Measurements from ENCODE around the gene F2R.

The F2R gene

DNA sequence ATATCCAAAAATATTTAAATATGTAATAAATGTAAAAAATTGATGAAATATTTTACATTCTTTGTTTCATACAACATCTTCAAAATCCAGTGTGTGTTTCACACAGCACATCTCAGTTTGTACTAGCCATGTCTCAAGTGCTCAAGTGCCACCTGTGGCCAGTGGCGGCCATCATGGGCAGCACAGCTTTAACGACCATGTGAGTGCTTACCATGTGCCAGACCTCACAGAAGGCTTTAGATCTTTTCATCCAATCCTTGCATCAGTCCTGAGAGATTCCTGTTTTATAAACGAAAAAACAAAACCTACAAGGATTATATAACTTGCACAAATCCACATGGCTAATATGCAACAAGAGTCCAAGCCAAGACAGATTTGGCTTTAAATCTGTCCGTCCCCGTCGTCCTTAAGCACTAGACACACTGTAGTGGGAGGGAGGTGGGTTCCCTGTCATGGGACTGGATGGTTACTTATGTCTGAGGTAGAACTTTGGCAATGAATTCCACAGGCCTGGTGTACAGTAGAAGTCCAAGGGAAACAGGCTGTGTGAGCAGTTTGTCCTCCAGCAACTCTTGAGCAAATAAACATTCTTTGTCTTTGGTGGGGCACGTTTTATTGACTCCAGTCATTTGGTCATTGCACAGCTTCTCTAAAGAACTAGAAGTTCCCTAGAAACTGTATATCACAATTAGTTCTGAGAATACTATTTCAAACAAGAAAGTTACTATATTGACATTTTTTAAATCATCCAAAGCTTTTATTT lies 25.0 kb upstream of the F2R start:
- DNase-seq (ENCODE audit: low spot score), result no peak
- Histone ChIP-seq H3K18ac (ENCODE audit: low read length) (peak overlapping the region; percentile 35), H2BK5ac (ENCODE audit: low read length) (no peak overlapping the region), H3K4ac (ENCODE audit: low read length) (no peak overlapping the region), H3K4me3 (ENCODE audit: low read length in 2 of 2) (no peak overlapping the region), H2BK15ac (ENCODE audit: low read length) (no peak overlapping the region), H3K9me3 (replicated peaks in 1 of 2; ENCODE audit: control insufficient read depth in 2 of 2, insufficient read depth in 1 of 2, low read depth in 1 of 2, low read length in 2 of 2) (no peaks in the 10 kb centered on the region), H3K9ac (ENCODE audit: low read depth, low read length, poor library complexity) (no peak overlapping the region), H3K14ac (ENCODE audit: low read length) (no peak overlapping the region), H2BK120ac (ENCODE audit: low read depth, low read length) (no peak overlapping the region), H3K4me1 (ENCODE audit: control insufficient read depth in 2 of 2, insufficient read depth in 1 of 2, low read depth in 1 of 2, low read length in 2 of 2) (peaks cover 2 to 5% of the 10 kb centered on the region in 2 donors), H4K8ac (ENCODE audit: low read depth, low read length) (no peak overlapping the region), H3K27me3 (ENCODE audit: control insufficient read depth in 3 of 3, insufficient read depth in 3 of 3, low read depth in 1 of 3, low read length in 3 of 3) (no peaks in the 10 kb centered on the region), H2AFZ (ENCODE audit: low read length) (no peak overlapping the region), H3K27ac (replicated peaks; ENCODE audit: low read length) (no peak overlapping the region), H2BK12ac (ENCODE audit: low read length) (no peak overlapping the region), H3K36me3 (replicated peaks in 1 of 2; ENCODE audit: control insufficient read depth in 2 of 2, insufficient read depth in 2 of 2, low read length in 2 of 2) (peaks cover 0 to 44% of the 10 kb centered on the region in 2 donors), H4K91ac (ENCODE audit: low read depth, low read length, poor library complexity) (no peak overlapping the region), H3K4me2 (ENCODE audit: insufficient read depth, low read length, poor library complexity, severe bottlenecking) (no peak overlapping the region), H2AK5ac (ENCODE audit: low read depth, low read length) (no peak overlapping the region), H3K23ac (ENCODE audit: low read depth, low read length, poor library complexity) (no peak overlapping the region), H3K79me1 (ENCODE audit: low read depth, low read length) (no peaks in the 10 kb centered on the region)
- WGBS, 2 donors (ENCODE audit: extremely low coverage in 2 of 2, insufficient read length in 2 of 2, insufficient replicate concordance in 1 of 2), result no CpG with 5 or more reads among the region's 7 CpGs

DNA sequence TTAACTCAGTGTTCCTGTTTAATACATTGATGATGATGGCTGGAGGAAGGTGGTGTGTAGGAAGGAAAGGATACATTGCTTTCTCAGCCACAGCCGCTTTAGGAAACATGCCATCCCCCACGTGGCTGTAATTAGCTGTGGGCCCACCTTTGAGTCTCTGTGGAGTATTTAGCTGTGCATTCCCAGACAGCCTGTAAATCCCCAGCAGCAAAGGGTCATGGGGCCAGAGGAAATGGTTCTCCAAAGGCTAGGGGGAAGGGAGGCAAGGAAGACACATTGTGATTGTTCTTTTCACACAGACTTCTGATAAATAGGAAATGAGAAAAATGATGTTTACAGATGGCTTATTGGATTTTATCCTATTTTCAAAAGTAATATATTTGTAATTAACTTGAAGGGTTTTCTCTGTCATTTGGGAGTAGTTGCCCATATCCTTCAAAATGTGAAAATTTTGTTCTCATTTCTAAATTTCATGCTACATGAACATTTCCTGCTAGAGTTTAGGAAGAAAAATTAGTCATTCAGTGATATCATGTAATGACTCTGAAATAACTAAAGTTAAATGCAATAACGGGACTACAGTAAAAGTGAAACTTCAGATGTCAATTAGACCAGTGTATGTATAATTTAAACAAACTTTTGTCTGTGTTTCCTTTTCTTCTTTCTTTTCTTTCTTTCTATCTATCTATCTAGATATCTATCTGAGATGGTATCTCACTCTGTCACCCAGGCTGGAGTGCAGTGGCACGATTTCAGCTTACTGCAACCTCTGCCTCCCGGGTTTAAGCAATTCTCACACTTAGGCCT lies 24.3 kb upstream of the F2R start:
- H3K18ac ChIP-seq (ENCODE audit: low read length), result no peak overlapping the region
- no peak overlapping the region for H2BK120ac ChIP-seq (ENCODE audit: low read depth, low read length)
- H3K9me3 ChIP-seq (replicated peaks in 1 of 2; ENCODE audit: control insufficient read depth in 2 of 2, insufficient read depth in 1 of 2, low read depth in 1 of 2, low read length in 2 of 2), result no peaks in the 10 kb centered on the region
- no peak overlapping the region for H2BK12ac ChIP-seq (ENCODE audit: low read length)
- H3K27ac ChIP-seq (replicated peaks; ENCODE audit: low read length), result no peak overlapping the region
- no peak overlapping the region for H2BK15ac ChIP-seq (ENCODE audit: low read length)
- no CpG with 5 or more reads among the region's 5 CpGs for WGBS, 2 donors (ENCODE audit: extremely low coverage in 2 of 2, insufficient read length in 2 of 2, insufficient replicate concordance in 1 of 2)
- no peak overlapping the region for H2AFZ ChIP-seq (ENCODE audit: low read length)
- H3K27me3 ChIP-seq (ENCODE audit: control insufficient read depth in 3 of 3, insufficient read depth in 3 of 3, low read depth in 1 of 3, low read length in 3 of 3), result no peaks in the 10 kb centered on the region
- no peak overlapping the region for H4K91ac ChIP-seq (ENCODE audit: low read depth, low read length, poor library complexity)
- peaks cover 0 to 52% of the 10 kb centered on the region in 2 donors for H3K36me3 ChIP-seq (replicated peaks in 1 of 2; ENCODE audit: control insufficient read depth in 2 of 2, insufficient read depth in 2 of 2, low read length in 2 of 2)
- peaks cover 2 to 5% of the 10 kb centered on the region in 2 donors for H3K4me1 ChIP-seq (ENCODE audit: control insufficient read depth in 2 of 2, insufficient read depth in 1 of 2, low read depth in 1 of 2, low read length in 2 of 2)
- no peak overlapping the region for H3K23ac ChIP-seq (ENCODE audit: low read depth, low read length, poor library complexity)
- no peak overlapping the region for H3K4ac ChIP-seq (ENCODE audit: low read length)
- H2BK5ac ChIP-seq (ENCODE audit: low read length), result no peak overlapping the region
- H3K14ac ChIP-seq (ENCODE audit: low read length), result no peak overlapping the region
- H3K4me2 ChIP-seq (ENCODE audit: insufficient read depth, low read length, poor library complexity, severe bottlenecking), result no peak overlapping the region
- H3K9ac ChIP-seq (ENCODE audit: low read depth, low read length, poor library complexity), result no peak overlapping the region
- H3K4me3 ChIP-seq (ENCODE audit: low read length in 2 of 2), result no peak overlapping the region
- DNase-seq (ENCODE audit: low spot score), result no peak
- H2AK5ac ChIP-seq (ENCODE audit: low read depth, low read length), result no peak overlapping the region
- no peaks in the 10 kb centered on the region for H3K79me1 ChIP-seq (ENCODE audit: low read depth, low read length)
- H4K8ac ChIP-seq (ENCODE audit: low read depth, low read length), result no peak overlapping the region

DNA sequence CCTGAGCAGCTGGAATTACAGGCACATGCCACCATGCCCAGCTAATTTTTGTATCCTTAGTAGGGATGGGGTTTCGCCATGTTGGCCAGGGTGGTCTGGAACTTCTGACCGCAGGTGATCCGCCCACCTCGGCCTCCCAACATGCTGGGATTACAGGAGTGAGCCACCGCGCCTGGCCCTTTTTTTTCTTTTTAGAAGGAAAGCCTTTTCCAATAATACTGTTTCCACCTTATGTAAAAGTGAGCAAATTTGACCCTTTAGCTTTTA lies 23.7 kb upstream of the F2R start:
- Histone ChIP-seq H3K27ac (replicated peaks; ENCODE audit: low read length) (no peak overlapping the region), H2BK120ac (ENCODE audit: low read depth, low read length) (no peak overlapping the region), H2BK12ac (ENCODE audit: low read length) (no peak overlapping the region), H2BK5ac (ENCODE audit: low read length) (no peak overlapping the region), H3K9ac (ENCODE audit: low read depth, low read length, poor library complexity) (no peak overlapping the region), H3K4ac (ENCODE audit: low read length) (no peak overlapping the region), H3K23ac (ENCODE audit: low read depth, low read length, poor library complexity) (no peak overlapping the region), H2AK5ac (ENCODE audit: low read depth, low read length) (no peak overlapping the region), H3K9me3 (replicated peaks in 1 of 2; ENCODE audit: control insufficient read depth in 2 of 2, insufficient read depth in 1 of 2, low read depth in 1 of 2, low read length in 2 of 2) (no peaks in the 10 kb centered on the region), H3K4me3 (ENCODE audit: low read length in 2 of 2) (no peak overlapping the region), H3K14ac (ENCODE audit: low read length) (no peak overlapping the region), H2AFZ (ENCODE audit: low read length) (no peak overlapping the region), H2BK15ac (ENCODE audit: low read length) (no peak overlapping the region), H3K4me2 (ENCODE audit: insufficient read depth, low read length, poor library complexity, severe bottlenecking) (no peak overlapping the region), H3K4me1 (ENCODE audit: control insufficient read depth in 2 of 2, insufficient read depth in 1 of 2, low read depth in 1 of 2, low read length in 2 of 2) (peaks cover 2 to 5% of the 10 kb centered on the region in 2 donors), H4K91ac (ENCODE audit: low read depth, low read length, poor library complexity) (no peak overlapping the region), H3K36me3 (replicated peaks in 1 of 2; ENCODE audit: control insufficient read depth in 2 of 2, insufficient read depth in 2 of 2, low read length in 2 of 2) (peaks cover 0 to 55% of the 10 kb centered on the region in 2 donors), H3K27me3 (ENCODE audit: control insufficient read depth in 3 of 3, insufficient read depth in 3 of 3, low read depth in 1 of 3, low read length in 3 of 3) (no peaks in the 10 kb centered on the region), H4K8ac (ENCODE audit: low read depth, low read length) (no peak overlapping the region), H3K79me1 (ENCODE audit: low read depth, low read length) (no peaks in the 10 kb centered on the region), H3K18ac (ENCODE audit: low read length) (no peak overlapping the region)
- WGBS, 2 donors (ENCODE audit: extremely low coverage in 2 of 2, insufficient read length in 2 of 2, insufficient replicate concordance in 1 of 2), result no CpG with 5 or more reads among the region's 6 CpGs
- no peak for DNase-seq (ENCODE audit: low spot score)

DNA sequence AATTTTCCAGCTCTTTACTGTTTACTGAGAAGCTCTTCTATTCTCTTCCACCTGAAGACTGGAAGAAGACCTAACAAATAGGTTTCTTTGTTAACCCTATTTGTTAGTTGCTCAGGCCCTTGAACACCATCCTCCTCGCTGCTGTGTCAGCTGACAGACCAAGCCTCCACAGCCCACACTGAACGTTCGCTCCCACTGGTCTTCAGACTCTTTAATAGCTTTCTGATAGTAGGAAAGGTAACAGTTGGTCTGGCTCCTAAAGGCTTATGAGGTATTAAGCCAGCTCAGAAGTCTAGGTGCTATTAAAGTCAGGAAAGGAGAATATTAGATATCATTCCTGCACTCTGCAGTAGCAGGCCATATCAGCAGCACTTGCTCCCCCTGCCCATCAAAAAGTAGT lies 23.3 kb upstream of the F2R start:
- Histone ChIP-seq H3K23ac (ENCODE audit: low read depth, low read length, poor library complexity) (no peak overlapping the region), H2AFZ (ENCODE audit: low read length) (no peak overlapping the region), H3K79me1 (ENCODE audit: low read depth, low read length) (no peaks in the 10 kb centered on the region), H3K18ac (ENCODE audit: low read length) (no peak overlapping the region), H3K9me3 (replicated peaks in 1 of 2; ENCODE audit: control insufficient read depth in 2 of 2, insufficient read depth in 1 of 2, low read depth in 1 of 2, low read length in 2 of 2) (peaks cover 0 to under 1% of the 10 kb centered on the region in 2 donors), H3K14ac (ENCODE audit: low read length) (no peak overlapping the region), H2AK5ac (ENCODE audit: low read depth, low read length) (no peak overlapping the region), H3K4me2 (ENCODE audit: insufficient read depth, low read length, poor library complexity, severe bottlenecking) (no peak overlapping the region), H3K9ac (ENCODE audit: low read depth, low read length, poor library complexity) (no peak overlapping the region), H3K4me1 (ENCODE audit: control insufficient read depth in 2 of 2, insufficient read depth in 1 of 2, low read depth in 1 of 2, low read length in 2 of 2) (peaks cover 2 to 5% of the 10 kb centered on the region in 2 donors), H2BK120ac (ENCODE audit: low read depth, low read length) (no peak overlapping the region), H3K4me3 (ENCODE audit: low read length in 2 of 2) (no peak overlapping the region), H4K91ac (ENCODE audit: low read depth, low read length, poor library complexity) (no peak overlapping the region), H2BK12ac (ENCODE audit: low read length) (no peak overlapping the region), H2BK15ac (ENCODE audit: low read length) (no peak overlapping the region), H3K36me3 (replicated peaks in 1 of 2; ENCODE audit: control insufficient read depth in 2 of 2, insufficient read depth in 2 of 2, low read length in 2 of 2) (peaks cover 0 to 51% of the 10 kb centered on the region in 2 donors), H3K4ac (ENCODE audit: low read length) (no peak overlapping the region), H3K27ac (replicated peaks; ENCODE audit: low read length) (no peak overlapping the region), H3K27me3 (ENCODE audit: control insufficient read depth in 3 of 3, insufficient read depth in 3 of 3, low read depth in 1 of 3, low read length in 3 of 3) (no peaks in the 10 kb centered on the region), H4K8ac (ENCODE audit: low read depth, low read length) (no peak overlapping the region), H2BK5ac (ENCODE audit: low read length) (no peak overlapping the region)
- DNase-seq (ENCODE audit: low spot score), result no peak
- no CpG with 5 or more reads among the region's 3 CpGs for WGBS, 2 donors (ENCODE audit: extremely low coverage in 2 of 2, insufficient read length in 2 of 2, insufficient replicate concordance in 1 of 2)
